Neuron (in vitro differentiated cells): Measurements from ENCODE around the gene RPN2.
A peak's percentile ranks its signal among the peaks of the same experiment; 100 is the strongest.

ENCODE experiments used
- H2AFZ ChIP-seq: one replicate; pipeline ENCODE4 v1.6.1; 2013; ENCODE audit warnings: low read depth, mild to moderate bottlenecking, inconsistent platforms, low read length, moderate library complexity
- H3K27me3 ChIP-seq: one replicate; pipeline ENCODE4 v1.6.1; 2013; ENCODE audit warnings: low read length; ENCODE audit not compliant: insufficient read depth
- H3K36me3 ChIP-seq: one replicate; pipeline ENCODE4 v1.6.1; 2013; ENCODE audit warnings: low read length; ENCODE audit not compliant: insufficient read depth
- H3K4me1 ChIP-seq: one replicate; pipeline ENCODE4 v1.6.1; 2013; ENCODE audit warnings: low read length; ENCODE audit not compliant: insufficient read depth
- H3K4me3 ChIP-seq: 2 replicates; pipeline ENCODE4 v1.5.1; 2013; ENCODE audit warnings: mild to moderate bottlenecking, low read length, moderate library complexity
- H3K9me3 ChIP-seq: one replicate; pipeline ENCODE4 v1.6.1; 2013; ENCODE audit warnings: low read length

RPN2 gene

GRCh38 chr20:37207171-37207570 is 28.0 kb downstream of the RPN2 start:
- Histone ChIP-seq H3K27me3 (no peaks in the 10 kb centered on the region), H3K4me3 (no peak overlapping the region), H3K9me3 (no peaks in the 10 kb centered on the region), H2AFZ (no peak overlapping the region), H3K4me1 (peaks cover 30% of the 10 kb centered on the region), H3K36me3 (peaks cover 67% of the 10 kb centered on the region)

- Histone ChIP-seq H3K4me1 (peaks cover 21% of the 10 kb centered on the region), H3K4me3 (no peak overlapping the region), H3K9me3 (peaks cover 2% of the 10 kb centered on the region), H3K36me3 (peaks cover 71% of the 10 kb centered on the region), H3K27me3 (no peaks in the 10 kb centered on the region), H2AFZ (no peak overlapping the region)
Measured at GRCh38 chr20:37209193-37209592, 30.1 kb downstream of the RPN2 start.

GRCh38 chr20:37209661-37210314 is 30.7 kb downstream of the RPN2 start:
- H3K9me3 ChIP-seq: peaks cover 2% of the 10 kb centered on the region
- peaks cover 71% of the 10 kb centered on the region for H3K36me3 ChIP-seq
- peaks cover 15% of the 10 kb centered on the region for H3K4me1 ChIP-seq
- H3K4me3 ChIP-seq: no peak overlapping the region
- no peak overlapping the region for H2AFZ ChIP-seq
- H3K27me3 ChIP-seq: no peaks in the 10 kb centered on the region

GRCh38 chr20:37218441-37218840 is 39.3 kb downstream of the RPN2 start:
- no peaks in the 10 kb centered on the region for H3K9me3 ChIP-seq
- H3K4me3 ChIP-seq: no peak overlapping the region
- H3K36me3 ChIP-seq: peaks cover 53% of the 10 kb centered on the region
- no peaks in the 10 kb centered on the region for H3K27me3 ChIP-seq
- no peak overlapping the region for H2AFZ ChIP-seq
- H3K4me1 ChIP-seq: peaks cover 37% of the 10 kb centered on the region

- H3K4me3 ChIP-seq: no peak overlapping the region
- peaks cover 37% of the 10 kb centered on the region for H3K4me1 ChIP-seq
- no peaks in the 10 kb centered on the region for H3K27me3 ChIP-seq
- peaks cover 53% of the 10 kb centered on the region for H3K36me3 ChIP-seq
- H3K9me3 ChIP-seq: no peaks in the 10 kb centered on the region
- H2AFZ ChIP-seq: no peak overlapping the region
Measured at GRCh38 chr20:37218976-37219375, 39.8 kb downstream of the RPN2 start.

GRCh38 chr20:37219751-37220668 is 40.9 kb downstream of the RPN2 start:
- Histone ChIP-seq H3K36me3 (peaks cover 52% of the 10 kb centered on the region), H3K4me1 (peaks cover 37% of the 10 kb centered on the region), H2AFZ (no peak overlapping the region), H3K4me3 (peak overlapping the region; percentile 9), H3K9me3 (no peaks in the 10 kb centered on the region), H3K27me3 (no peaks in the 10 kb centered on the region)

GRCh38 chr20:37220731-37221130 is 41.6 kb downstream of the RPN2 start:
- Histone ChIP-seq H3K36me3 (peaks cover 55% of the 10 kb centered on the region), H3K27me3 (no peaks in the 10 kb centered on the region), H2AFZ (no peak overlapping the region), H3K4me3 (no peak overlapping the region), H3K9me3 (no peaks in the 10 kb centered on the region), H3K4me1 (peaks cover 37% of the 10 kb centered on the region)

- H3K4me3 ChIP-seq: no peak overlapping the region
- H3K9me3 ChIP-seq: no peaks in the 10 kb centered on the region
- H3K36me3 ChIP-seq: peaks cover 59% of the 10 kb centered on the region
- H3K27me3 ChIP-seq: no peaks in the 10 kb centered on the region
- no peak overlapping the region for H2AFZ ChIP-seq
- H3K4me1 ChIP-seq: peaks cover 37% of the 10 kb centered on the region
Measured at GRCh38 chr20:37222086-37222485, 43.0 kb downstream of the RPN2 start.

GRCh38 chr20:37223053-37223452 is 43.9 kb downstream of the RPN2 start:
- Histone ChIP-seq H3K4me3 (no peak overlapping the region), H3K9me3 (no peaks in the 10 kb centered on the region), H3K4me1 (peaks cover 38% of the 10 kb centered on the region), H3K27me3 (no peaks in the 10 kb centered on the region), H3K36me3 (peaks cover 63% of the 10 kb centered on the region), H2AFZ (no peak overlapping the region)

- Histone ChIP-seq H3K36me3 (peaks cover 65% of the 10 kb centered on the region), H3K4me1 (peaks cover 45% of the 10 kb centered on the region), H3K9me3 (no peaks in the 10 kb centered on the region), H3K27me3 (no peaks in the 10 kb centered on the region), H2AFZ (no peak overlapping the region), H3K4me3 (no peak overlapping the region)
Measured at GRCh38 chr20:37225146-37225545, 46.0 kb downstream of the RPN2 start.

GRCh38 chr20:37226889-37227288 is 47.8 kb downstream of the RPN2 start:
- H3K4me3 ChIP-seq: no peak overlapping the region
- peaks cover 82% of the 10 kb centered on the region for H3K36me3 ChIP-seq

GRCh38 chr20:37228082-37228481 is 49.0 kb downstream of the RPN2 start:
- Histone ChIP-seq H3K9me3 (no peaks in the 10 kb centered on the region), H3K36me3 (peaks cover 87% of the 10 kb centered on the region), H3K4me3 (no peak overlapping the region), H2AFZ (no peak overlapping the region), H3K4me1 (peaks cover 24% of the 10 kb centered on the region), H3K27me3 (no peaks in the 10 kb centered on the region)

More at GRCh38 chr20:37226889-37227288, 47.8 kb downstream of the RPN2 start:
- Histone ChIP-seq H3K27me3 (no peaks in the 10 kb centered on the region), H3K4me1 (peaks cover 31% of the 10 kb centered on the region), H2AFZ (no peak overlapping the region), H3K9me3 (no peaks in the 10 kb centered on the region)

- Histone ChIP-seq H3K4me1 (peaks cover 23% of the 10 kb centered on the region), H2AFZ (no peak overlapping the region), H3K4me3 (no peak overlapping the region), H3K36me3 (peaks cover 86% of the 10 kb centered on the region), H3K9me3 (no peaks in the 10 kb centered on the region), H3K27me3 (no peaks in the 10 kb centered on the region)
Measured at GRCh38 chr20:37228656-37229055, 49.5 kb downstream of the RPN2 start.
